ENCODE data around the gene IRF8. TPM values are rescaled to one million over a fixed set of nuclear protein-coding genes. Genes with fewer than 3 reads are reported as not detected.

Gene IRF8
- total and polyA plus RNA-seq, 10 donors = 103 to 329 (median 252) TPM

DNA sequence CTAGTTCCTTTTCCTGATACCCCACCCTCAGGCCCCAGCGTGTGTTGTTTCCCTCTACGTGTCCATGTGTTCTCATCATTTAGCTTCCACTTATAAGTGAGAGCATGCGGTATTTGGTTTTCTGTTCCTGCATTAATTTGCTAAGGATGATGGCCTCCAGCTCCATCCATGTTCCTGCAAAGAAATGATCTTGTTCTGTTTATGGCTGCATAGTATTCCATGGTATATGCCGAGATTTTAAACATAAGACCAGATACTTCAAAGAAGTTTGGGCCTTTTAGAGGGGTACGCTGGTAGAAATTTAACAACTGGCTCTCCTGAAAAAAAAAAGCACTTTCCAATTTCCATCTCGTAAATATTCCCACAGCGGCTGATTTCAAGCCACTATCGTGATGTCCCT, 59.8 kb downstream of the IRF8 start:
- no peak for DNase-seq
- peaks cover 0 to 48% (median 15%) of the 10 kb centered on the region in 6 donors for H3K4me1 ChIP-seq
- no peak overlapping the region for H3K4me3 ChIP-seq
- WGBS, 5 donors = 92 to 98% (median 93%) methylated on average over 8 of the region's 8 CpGs
- H3K9me3 ChIP-seq = no peaks in the 10 kb centered on the region
- no peak overlapping the region for H3K27ac ChIP-seq
- TF ChIP-seq POLR2A (IDR thresholded peaks at IDR 0.05) = no peak
- no peak for TF ChIP-seq POLR2AphosphoS5 (IDR thresholded peaks at IDR 0.05)
- TF ChIP-seq, protein P1, sequence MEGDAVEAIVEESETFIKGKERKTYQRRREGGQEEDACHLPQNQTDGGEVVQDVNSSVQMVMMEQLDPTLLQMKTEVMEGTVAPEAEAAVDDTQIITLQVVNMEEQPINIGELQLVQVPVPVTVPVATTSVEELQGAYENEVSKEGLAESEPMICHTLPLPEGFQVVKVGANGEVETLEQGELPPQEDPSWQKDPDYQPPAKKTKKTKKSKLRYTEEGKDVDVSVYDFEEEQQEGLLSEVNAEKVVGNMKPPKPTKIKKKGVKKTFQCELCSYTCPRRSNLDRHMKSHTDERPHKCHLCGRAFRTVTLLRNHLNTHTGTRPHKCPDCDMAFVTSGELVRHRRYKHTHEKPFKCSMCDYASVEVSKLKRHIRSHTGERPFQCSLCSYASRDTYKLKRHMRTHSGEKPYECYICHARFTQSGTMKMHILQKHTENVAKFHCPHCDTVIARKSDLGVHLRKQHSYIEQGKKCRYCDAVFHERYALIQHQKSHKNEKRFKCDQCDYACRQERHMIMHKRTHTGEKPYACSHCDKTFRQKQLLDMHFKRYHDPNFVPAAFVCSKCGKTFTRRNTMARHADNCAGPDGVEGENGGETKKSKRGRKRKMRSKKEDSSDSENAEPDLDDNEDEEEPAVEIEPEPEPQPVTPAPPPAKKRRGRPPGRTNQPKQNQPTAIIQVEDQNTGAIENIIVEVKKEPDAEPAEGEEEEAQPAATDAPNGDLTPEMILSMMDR (IDR thresholded peaks at IDR 0.05 in 8 of 11, conservative IDR thresholded peaks at IDR 0.05 in 3 of 11) = no peak
- peaks cover 0 to 12% (median 0%) of the 10 kb centered on the region in 7 donors for H3K27me3 ChIP-seq (replicated peaks in 1 of 7)
- H3K36me3 ChIP-seq = no peaks in the 10 kb centered on the region
- intact Hi-C loops (cut with DNase I; ENCODE audit: low total_unique reads) = no loop called here

DNA sequence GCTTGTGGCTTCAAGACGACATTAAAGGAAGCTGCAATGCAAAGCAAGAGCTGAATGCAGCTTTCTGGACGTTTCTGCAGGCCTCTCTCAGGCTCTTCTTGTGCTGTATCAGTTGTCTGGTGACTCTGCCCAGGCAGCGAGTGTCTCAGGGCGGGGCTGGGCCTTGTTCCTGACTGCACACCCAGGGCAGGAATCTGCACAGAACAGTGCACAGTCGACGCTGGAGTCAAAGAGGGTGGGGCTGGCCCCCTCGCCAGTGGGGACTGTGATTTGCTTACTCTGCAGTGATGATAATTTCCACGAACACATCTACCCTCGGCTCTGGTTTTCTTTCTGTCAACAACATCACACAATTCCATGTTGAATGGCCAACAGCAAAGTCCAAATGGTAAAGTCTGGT, 60.7 kb downstream of the IRF8 start:
- no peak for DNase-seq
- WGBS, 5 donors = 76 to 82% (median 80%) methylated on average over 9 of the region's 9 CpGs
- no peaks in the 10 kb centered on the region for H3K9me3 ChIP-seq
- H3K27ac ChIP-seq = no peak overlapping the region
- TF ChIP-seq POLR2AphosphoS5 (IDR thresholded peaks at IDR 0.05) = no peak
- TF ChIP-seq, protein P1 (IDR thresholded peaks at IDR 0.05 in 8 of 11, conservative IDR thresholded peaks at IDR 0.05 in 3 of 11) = no peak
- no peak for TF ChIP-seq POLR2A (IDR thresholded peaks at IDR 0.05)
- intact Hi-C loops (cut with DNase I; ENCODE audit: low total_unique reads) = no loop called here
- H3K36me3 ChIP-seq = no peaks in the 10 kb centered on the region
- H3K4me1 ChIP-seq = peaks cover 0 to 52% (median 21%) of the 10 kb centered on the region in 6 donors
- no peak overlapping the region for H3K4me3 ChIP-seq
- peaks cover 0 to 12% (median 0%) of the 10 kb centered on the region in 7 donors for H3K27me3 ChIP-seq (replicated peaks in 1 of 7)

DNA sequence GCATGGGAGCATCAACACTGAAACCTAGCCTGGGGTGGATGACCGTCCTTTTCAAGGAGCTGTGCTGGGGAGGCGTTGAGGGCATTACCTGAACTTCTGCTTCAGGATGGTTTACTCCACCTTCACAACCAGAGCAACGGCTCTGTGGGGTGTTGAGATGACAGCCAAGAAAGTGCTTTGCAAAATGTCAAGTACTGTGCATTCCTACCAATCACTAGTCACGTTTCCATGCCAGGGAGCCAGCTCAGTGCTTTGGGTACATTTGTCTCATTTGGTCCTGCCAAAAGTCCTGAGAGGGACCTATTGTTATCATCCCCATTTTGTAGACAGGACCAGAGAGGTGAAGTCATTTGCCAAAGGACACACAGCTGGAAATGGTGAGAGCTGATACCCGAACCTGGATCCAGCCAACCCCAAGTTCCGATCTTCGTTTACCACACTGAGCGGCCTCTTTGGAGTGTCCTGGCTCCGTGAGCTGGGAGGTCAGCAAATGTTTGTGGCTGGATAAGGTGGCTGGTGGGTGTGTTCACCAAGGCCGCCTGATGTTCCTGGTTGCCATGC, 61.6 kb downstream of the IRF8 start:
- TF ChIP-seq, protein P1 (IDR thresholded peaks at IDR 0.05 in 8 of 11, conservative IDR thresholded peaks at IDR 0.05 in 3 of 11) = no peak
- TF ChIP-seq POLR2AphosphoS5 (IDR thresholded peaks at IDR 0.05) = no peak
- TF ChIP-seq POLR2A (IDR thresholded peaks at IDR 0.05) = no peak
- intact Hi-C loops (cut with DNase I; ENCODE audit: low total_unique reads) = no loop called here

DNA sequence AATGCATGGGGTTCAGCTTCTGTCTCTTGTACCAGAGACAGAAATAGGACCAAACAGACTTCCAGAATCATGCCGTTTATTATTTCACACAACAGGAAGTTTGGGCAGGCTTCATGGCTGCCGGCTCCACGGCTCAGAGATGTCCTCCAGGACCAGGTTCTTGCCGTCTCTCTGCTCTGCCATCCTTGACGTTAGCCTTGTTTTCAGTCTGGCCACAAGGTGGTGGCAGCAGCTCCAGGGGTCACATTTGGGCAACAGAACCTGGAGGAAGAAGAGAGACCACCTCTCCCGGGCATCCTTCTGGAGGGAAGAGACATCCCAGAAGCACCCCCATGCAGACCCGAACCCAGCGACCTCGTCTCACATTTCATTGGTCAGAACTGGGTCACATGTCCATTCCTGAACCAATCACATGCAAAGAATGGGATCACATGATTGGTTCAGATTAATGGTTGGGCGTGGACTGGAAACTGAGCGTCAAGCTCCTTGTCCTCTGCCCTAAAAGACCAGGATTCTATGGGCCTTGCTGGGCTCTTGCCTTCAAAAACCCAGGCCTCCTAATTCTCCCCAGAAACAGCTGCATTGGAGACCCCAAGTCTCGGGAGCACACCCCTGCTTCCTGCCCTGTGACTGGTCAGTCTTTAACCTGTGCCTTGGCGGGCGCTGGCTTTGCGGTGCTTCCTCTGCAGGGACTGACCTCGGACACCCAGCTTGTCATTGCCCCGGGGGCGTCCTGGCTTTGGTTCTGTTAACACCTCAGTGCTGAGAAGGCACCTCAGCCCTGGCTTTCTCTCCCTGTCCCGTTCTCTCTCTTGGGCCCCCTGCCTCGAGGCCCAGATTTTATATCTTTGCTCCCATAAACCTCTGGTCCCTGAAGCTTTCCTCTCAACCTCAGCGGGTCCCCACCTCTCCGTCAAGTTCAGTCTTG, 63.3 kb downstream of the IRF8 start:
- H3K27me3 ChIP-seq (replicated peaks in 1 of 7) = peaks cover 0 to 12% (median 0%) of the 10 kb centered on the region in 7 donors
- whole genome bisulfite sequencing, 5 donors = 75 to 92% (median 79%) methylated on average over 22 of the region's 22 CpGs
- H3K9me3 ChIP-seq = no peaks in the 10 kb centered on the region
- H3K4me1 ChIP-seq = peaks cover 4 to 38% (median 22%) of the 10 kb centered on the region in 6 donors
- no peak for DNase-seq
- no peaks in the 10 kb centered on the region for H3K36me3 ChIP-seq
- H3K27ac ChIP-seq = no peak overlapping the region
- no peak overlapping the region for H3K4me3 ChIP-seq
- intact Hi-C loops (cut with DNase I; ENCODE audit: low total_unique reads) = no loop called here
- TF ChIP-seq POLR2A (IDR thresholded peaks at IDR 0.05) (no peak), POLR2AphosphoS5 (IDR thresholded peaks at IDR 0.05) (no peak)
- TF ChIP-seq, protein P1 (IDR thresholded peaks at IDR 0.05 in 8 of 11, conservative IDR thresholded peaks at IDR 0.05 in 3 of 11) = no peak

More for the DNA sequence above, 61.6 kb downstream of the IRF8 start:
- 71 to 85% (median 74%) methylated on average over 10 of the region's 10 CpGs for WGBS, 5 donors
- DNase-seq = no peak
- Histone ChIP-seq H3K27me3 (replicated peaks in 1 of 7) (peaks cover 0 to 12% (median 0%) of the 10 kb centered on the region in 7 donors), H3K36me3 (no peaks in the 10 kb centered on the region), H3K9me3 (no peaks in the 10 kb centered on the region), H3K4me1 (peaks cover 5 to 52% (median 25%) of the 10 kb centered on the region in 6 donors), H3K4me3 (no peak overlapping the region), H3K27ac (no peak overlapping the region)
